DMS53 treated with DMSO at 0.1 percent for 48 hours (cell line): Measurements from ENCODE around the gene RIPOR2.
"Not testable (repeated sequence)": the region's sequence is repeated elsewhere in the genome, so short reads cannot be mapped to it uniquely, and the experiment has no call there.

Source experiments
- DNase-seq: peaks from one replicate; lab custom pipeline; 2025; ENCODE audit not compliant: unreplicated experiment; lab: John Stamatoyannopoulos, UW

RIPOR2 gene

DNA sequence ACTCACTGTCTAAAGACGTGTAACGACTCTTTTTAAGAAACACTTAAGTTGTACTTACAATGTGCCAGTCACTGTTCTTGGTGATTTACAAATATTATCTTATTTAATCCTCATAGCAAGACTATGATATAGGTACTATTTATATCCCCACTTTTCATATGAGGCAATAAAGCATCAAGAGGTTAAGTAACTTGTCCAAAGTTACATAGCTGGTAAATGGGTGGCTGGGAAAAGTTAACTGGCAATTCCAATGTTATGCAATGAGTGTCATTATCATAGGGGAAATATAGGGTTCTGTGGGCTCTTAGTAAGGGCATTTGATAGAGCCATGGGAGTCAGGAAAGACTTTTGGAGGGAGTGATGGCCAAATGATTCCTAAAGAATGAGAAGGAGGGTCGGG lies 21.4 kb upstream of the RIPOR2 start:
- DNase-seq = no peak

DNA sequence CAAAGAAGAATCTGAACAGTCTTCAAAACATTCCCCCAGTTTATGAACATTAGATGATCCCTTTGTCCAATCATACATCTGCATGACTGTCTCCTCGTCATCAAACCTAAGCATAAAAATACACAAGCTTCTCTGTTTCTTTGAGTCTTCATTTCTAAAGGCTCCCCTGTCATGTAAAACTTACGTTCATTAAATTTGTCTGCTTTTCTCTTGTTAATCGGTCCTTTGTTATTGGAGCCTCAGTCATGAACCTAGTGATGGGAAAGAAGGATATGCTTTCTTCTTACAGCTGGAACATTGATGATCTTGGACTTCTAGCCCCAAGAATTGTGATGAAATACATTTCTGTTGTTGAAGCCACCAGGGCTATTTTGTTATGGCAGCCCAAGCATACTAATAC lies 18.0 kb upstream of the RIPOR2 start:
- no peak for DNase-seq

DNA sequence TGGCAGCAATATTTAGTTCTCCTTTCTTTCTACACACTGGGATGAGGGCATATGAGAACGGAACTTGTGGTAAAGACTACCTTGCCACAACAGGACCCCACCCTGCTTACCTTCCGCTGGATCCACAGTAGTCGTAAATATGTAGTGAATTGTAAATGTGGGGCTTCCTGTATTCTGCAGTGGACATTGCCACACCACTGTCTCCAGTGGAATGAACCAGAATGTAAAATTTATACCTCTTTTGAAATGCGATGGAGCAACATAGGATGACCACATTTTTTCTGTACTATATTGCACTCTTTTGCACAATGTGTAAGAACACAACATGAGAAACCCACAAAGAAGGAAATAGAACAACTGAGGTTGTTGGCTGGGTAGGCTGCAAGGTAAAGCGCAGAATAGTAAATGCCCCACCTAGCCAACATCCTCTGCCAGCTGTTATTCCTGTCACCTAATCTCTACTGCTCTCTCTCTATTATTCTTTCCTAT lies 16.1 kb upstream of the RIPOR2 start:
- no peak for DNase-seq

DNA sequence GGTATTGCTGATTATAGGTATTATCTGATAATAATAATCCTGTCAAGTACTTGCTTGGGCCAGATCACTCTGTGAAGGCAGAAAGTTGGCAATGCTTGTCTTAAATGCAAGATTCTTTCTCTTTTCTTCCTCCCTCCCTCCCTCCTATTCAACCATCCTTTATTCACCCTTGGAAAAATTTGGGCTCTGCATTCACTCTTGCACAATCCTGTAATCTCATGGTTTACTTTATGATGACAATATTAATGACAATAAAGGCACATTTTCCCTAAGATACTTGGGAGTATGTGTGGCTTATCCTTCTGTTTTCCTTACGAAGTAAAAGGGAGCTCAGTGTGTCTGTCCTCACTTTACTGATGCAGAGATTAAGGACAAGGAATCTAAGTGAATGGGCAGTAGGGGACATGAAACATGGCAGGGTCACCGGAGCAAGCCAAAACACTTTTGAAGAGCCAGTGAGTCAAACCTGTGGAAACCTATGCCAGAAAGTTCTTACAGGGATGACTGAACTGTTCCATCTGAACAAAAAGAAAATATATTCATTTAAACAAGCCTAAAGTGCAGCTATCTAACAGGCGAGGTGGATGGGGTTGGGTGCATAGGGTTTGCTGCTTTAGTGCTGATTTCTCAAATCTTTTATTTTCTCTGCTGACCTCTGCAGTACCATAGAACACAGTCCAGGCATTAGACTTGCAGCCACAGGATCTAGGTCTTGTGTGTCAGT lies 14.6 kb upstream of the RIPOR2 start:
- DNase-seq = no peak

DNA sequence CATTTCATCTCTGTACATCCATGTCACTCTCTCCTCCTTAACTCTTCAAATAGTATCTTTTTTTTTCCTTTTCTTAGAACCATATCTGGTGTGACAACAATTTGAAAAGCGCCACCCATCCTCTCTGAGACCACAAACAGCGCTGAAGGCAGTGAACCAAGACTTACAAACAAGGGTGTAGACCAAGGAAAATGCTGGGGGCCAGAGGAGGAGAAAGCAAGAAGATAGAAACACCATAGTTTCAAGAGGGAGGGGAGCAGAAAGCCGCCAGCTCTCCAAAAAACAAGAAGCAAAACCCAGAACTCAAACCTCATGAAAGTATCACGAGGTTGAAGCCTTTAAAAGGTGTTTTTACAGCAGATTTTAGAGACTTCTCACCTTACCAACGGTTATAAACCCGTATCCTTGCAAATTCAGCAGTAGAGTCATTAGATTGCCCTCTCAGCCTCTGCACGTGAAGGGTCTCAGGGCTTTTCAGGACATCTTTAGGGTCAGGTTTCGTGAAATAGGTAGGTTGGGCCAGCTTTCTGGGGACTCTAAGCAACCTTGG lies 13.3 kb upstream of the RIPOR2 start:
- no peak for DNase-seq

DNA sequence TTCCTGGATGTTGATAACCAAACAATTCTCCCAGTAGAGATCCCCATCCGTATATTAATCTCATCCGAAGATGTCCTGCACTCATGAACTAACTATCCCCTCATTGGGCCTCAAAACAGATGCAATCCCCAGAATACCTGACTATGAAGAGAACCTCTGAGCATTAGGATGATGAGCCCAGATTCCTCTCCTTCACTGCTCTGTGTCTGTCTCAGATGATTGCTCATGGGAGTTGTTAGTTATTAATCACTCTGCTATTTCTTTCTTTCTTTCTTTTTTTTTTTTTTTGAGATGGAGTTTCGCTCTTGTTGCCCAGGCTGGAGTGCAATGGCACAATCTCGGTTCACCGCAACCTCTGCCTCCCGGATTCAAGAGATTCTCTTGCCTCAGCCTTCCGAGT lies 12.5 kb upstream of the RIPOR2 start:
- not testable (repeated sequence) for DNase-seq

DNA sequence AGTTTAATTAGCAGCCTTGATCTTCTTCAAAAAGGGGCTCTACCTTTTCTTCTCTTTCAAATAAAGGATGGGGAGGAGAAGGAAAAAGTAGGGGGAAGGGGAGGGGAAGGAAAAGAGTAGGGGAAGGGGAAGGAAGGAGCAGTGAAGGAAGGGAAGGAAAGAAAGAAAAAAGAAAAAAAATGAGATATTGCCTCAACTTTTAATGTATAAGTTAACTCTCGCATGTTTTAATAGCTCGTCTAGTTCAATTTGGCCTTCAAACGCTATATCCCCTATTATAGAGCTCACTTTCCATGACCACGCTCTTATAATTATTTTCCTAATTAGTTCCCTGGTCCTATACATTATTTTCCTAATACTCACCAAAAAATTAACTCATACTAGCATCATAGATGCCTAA lies 11.9 kb upstream of the RIPOR2 start:
- DNase-seq = no peak

DNA sequence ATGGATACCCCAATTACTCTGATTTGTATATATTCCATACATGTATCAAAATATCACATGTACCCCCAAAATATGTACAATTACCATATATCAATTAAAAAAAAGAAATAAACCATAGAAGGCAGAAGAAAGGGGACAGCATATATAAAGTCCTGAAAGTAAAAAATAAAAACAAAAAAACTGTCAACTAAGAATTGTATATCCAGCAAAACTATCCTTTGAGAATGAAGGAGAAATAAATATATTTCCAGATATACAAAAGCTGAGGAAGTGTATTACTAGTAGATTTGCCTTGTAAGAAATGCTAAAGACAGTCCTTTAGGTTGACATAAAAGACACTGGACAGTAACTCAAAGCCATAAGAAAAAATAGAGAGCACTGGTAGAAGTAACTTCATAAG lies 9.3 kb upstream of the RIPOR2 start:
- DNase-seq = no peak

DNA sequence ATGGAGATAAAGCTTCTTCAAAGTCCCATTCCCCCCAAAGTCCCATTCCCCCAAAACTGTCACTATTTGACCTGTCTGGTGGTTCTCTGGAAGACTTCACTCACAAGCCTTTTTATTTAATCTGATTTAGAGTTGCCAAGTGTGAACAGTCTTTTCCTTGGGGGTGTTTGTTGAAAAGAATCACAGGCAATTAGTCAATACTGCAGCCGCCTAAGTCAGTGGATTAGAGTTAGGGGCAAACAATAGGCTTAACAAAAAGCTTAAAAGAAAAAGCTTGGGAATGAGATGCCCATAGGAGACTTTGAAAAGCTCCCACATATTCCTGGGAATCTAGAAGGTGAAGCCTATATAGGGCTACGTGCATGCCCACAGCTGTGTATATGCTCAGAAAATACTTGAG lies 8.0 kb upstream of the RIPOR2 start:
- no peak for DNase-seq

DNA sequence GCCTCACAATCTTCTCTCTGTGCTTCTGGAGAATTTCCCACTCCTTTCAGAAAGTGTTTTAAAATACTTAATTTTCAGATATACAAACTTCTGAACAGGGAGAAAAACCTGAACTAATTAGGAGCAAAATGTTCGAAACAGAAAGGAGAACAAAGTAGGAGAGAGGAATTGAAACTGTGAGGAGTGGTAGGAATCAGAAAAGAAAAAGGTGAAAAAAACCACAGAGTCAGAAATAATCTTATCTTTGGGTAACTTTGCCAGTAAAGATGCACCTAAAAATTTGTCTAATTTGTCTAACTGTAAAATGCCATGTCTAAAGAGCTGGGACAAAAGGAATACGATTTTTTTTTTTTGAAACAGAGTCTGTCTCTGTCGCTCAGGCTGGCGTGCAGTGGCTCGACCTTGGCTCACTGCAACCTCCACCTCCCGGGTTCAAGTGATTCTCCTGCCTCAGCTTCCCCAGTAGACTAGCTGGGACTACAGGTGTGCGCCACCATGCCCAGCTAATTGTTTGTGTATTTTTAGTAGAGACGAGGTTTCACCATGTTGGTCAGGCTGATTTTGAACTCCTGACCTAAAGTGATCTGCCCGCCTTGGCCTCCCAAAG lies 4.7 kb upstream of the RIPOR2 start:
- no peak for DNase-seq

DNA sequence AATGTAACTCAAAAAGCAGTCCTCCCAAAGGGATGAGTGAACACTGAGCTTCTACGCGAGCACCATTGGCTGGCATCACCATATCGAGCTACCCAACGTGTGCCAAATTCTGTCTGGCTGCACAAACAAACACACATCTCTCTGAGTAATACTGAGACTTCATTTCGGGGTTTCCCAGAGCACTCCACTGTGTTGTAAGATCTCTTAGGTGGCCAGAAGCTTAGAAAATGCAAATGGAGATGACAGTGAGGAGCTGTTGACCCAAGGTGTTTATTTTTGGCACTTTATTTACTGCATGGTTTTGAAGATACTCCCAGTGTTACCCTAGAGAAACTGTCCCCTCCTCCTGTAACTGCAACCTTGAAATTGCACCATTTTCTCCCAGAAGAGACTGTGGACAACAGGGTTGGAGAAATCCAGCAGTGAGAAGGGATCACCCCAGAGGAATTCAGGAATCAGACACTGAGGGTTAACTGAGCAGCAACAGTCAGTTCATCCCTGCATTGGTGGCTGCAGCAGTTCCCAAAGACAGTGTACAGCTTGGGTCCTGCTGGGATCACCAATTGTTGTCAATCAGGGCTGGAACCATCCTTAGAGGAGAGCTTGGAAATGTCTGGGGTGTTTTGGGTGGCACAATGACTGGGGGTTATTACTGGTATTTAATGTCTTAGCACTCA lies 1.0 kb upstream of the RIPOR2 start:
- DNase-seq = no peak

DNA sequence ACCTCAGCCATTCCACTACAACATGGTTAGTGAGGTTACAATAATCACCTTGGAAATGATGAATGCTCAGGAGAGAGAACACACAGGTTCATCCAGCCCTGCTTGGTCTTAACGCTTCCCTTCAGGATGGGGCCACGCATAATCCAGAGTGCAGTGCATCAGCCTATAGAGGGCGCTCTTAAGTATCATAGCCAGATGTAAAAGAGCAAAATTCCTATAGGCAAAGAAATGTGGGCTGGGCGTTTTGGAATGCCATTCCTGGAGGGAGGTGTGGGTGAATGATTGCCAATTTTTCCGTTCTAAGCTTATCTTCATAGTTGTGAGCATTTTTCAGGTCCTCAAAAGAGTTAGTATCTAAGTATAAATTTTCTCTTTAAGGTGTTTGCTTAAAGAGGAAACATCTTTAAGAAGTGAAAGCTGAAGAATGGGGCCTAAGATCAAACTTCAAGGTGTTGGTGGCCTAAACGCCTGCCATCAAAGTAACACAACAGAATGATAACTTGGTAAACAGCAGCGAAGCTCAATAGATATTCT lies 1.8 kb downstream of the RIPOR2 start:
- no peak for DNase-seq

DNA sequence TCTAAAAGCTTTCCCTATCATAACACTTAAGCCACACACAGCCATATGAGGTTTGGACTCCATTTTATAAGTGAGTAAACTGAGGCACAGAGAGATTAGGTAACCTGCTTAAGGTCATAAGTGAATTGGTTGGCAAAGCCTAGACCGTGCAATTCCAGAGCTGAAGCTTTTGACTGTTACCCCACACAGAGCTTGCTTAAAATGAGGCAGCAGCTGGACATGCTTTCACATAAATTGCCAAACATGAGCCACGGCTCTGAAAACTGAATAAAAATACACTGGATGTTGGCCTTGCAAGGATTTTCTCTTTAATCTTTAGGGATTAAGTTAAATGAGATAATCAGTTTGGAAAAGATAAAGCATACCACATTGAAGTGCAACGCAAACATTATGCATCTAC lies 2.5 kb downstream of the RIPOR2 start:
- DNase-seq = no peak

DNA sequence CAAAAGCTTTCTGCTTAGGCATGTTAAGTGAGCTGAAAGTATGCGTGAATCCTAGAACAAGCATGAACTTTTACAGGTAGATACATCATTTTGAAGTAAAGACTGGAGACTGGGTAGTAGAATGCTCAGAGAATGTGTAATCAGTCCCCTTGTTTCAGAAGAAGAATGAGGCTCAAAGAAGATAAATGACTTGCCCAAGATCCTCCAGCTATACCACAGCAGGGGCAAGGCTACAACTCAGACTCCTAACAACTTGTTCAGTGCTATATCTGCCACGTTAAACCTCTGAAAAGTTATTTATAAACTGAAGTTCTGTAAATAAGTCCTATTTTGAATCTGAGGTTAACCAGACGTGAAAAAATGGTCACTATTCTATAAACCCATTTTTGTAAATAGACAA lies 2.9 kb downstream of the RIPOR2 start:
- no peak for DNase-seq

DNA sequence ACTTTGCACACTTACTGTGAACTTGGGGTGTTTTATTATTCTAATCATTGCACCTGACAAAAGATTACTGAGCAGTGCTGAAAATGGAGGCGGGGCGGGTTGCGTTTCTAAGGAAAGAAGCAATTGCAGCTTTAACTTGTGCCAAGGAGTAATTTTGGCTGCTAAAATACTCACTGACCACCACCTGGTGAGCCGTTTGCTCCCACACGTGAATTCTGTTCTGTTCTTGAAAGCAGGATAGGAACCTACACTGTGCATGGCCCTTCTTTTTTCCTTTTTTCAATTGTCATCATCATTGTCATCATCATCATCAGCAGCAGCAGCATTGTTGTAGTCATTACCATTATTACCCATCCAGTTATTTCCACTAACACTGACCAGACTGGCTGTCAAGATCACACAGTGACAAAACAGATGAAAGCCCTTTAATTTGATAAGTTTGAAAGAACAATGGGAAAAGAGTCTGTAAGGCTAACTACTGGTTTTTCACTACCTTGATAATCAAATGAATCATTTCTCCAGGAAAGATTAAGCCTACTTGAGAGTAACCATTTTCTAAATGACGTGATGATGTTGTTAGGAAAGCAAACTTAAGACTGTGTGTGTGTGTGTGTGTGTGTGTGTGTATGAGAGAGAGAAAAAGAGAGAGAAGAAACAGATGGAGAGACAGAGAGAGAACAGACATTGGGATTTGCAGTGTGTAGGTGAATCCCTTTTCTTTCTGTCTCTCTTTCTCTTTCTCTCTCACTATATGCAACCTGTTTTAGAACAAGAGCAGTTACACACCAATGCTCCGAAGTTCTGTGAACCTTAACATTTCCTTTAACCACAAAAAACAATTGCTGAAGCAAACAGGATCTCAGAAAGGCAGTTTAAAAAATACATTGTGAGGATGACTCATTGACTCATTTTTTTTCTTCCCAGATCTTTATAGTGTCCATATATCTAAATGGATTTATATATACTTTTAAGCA lies 3.8 kb downstream of the RIPOR2 start:
- DNase-seq = no peak

DNA sequence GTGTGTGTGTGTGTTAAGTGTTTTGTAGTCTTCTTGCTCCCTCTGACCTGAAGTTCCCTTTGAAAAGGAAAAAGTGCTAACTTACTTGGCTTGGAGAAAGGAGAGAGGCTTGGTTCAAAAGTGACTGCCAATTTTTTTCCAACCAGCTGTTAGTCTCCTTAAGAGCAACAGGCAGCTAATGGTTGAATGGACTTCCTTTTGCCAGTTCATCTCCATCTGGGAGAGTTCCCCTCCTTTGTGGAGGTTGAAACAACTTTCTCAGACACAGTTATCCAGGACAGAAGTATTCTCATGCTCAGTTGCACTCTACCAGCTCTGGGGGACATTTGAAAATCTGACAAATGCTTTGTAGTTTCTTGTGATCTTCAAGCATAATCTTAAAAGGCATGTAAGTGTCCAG lies 4.5 kb downstream of the RIPOR2 start:
- DNase-seq = no peak

DNA sequence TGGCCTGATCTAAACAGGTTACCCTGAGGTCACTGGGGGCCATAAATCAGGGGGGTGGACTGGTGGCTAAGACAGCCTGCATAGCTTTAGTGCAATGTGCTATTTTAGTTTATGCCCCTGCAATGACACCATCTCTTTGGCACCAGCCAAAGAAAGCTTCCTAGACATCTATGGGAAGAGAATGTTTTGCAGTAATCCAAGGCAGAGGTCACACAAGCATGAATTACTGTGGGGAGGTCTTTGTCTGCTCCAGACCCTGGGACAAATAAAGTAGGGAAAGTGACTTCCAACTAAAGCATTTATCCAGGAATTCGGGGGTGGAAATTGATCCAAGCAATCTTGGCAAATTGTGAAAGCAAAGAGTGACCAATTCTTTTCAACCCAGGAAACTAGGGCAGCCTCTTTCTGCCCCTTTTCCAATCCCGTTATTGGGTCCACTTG lies 5.3 kb downstream of the RIPOR2 start:
- no peak for DNase-seq

DNA sequence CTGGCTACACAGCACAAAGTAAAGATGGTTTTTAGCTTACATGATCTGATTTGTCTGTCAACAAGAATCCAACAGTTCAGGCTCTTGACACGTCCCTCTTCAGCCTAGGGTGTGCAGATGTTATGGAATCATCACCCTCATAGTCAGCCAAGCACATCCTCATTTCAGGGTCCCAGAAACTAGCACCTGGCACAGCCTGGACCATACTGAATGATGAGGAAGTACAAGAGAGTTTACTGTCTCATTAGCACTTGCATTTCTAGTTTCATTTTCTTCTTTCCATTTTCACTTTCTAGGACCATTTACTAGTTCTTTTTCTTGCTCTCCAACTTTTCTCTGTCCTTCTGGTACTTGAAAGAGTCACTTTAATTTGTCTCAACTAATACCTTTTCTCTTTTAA lies 6.5 kb downstream of the RIPOR2 start:
- no peak for DNase-seq

DNA sequence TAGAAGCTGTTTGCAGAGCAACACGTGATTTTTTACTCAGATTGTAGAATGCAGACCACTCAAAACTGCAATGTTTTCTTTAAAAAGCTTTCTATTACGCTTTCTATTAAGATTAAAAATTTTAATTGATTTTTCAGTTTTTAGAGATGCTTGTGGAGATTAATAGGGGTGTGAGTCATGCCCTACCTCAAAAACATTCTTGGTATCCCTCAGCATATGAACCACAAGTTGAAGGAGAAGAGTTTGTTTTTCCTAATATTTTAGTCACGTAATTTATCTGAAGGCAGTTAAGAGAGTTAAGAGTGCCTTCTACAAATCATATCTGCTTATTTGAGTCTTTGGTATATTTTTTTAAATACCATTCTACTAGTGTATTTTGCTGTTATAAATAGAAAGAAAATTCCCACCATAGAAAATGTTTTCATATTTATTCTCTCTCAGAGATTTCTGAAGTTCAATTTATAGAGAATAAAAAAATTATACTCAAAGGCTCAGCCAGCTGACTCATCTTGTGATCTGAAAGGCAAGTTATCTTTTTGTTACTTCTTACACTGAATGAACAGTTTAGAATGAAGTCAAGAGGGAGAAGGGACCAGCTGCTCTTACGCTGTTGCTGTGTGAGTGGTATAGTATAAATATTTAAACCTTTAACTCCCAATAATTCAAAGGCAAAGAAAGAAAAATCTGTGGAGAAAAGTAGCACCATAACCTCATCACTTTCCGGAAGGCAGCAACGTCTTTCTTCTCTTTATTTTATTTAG lies 7.6 kb downstream of the RIPOR2 start:
- DNase-seq = no peak
